BJ (cell line): Measurements from ENCODE around the gene MAN1B1. TPM values are rescaled to one million over a fixed set of nuclear protein-coding genes. Genes with fewer than 3 reads are reported as not detected.
A peak's percentile ranks its signal among the peaks of the same experiment; 100 is the strongest.

ENCODE experiments used
- CTCF ChIA-PET: fragments of 350-600 bp; formaldehyde crosslinking; extraction: SDS; loops from one replicate; lab custom pipeline; 2021; ENCODE audit warnings: antibody characterized with exemption, inconsistent platforms; lab: Yijun Ruan, JAX
- POLR2A ChIA-PET: fragments of 300-600 bp; sonication (Branson Sonifier 250); formaldehyde crosslinking; extraction: SDS; loops from one replicate; lab custom pipeline; 2021; ENCODE audit warnings: antibody characterized with exemption; lab: Charles Lee
- DNase-seq: peaks from one replicate; pipeline ENCODE4 v3.0.0-alpha.2; 2011; ENCODE audit warnings: low read depth
- H3K27me3 ChIP-seq: 2 replicates; pipeline ENCODE4 v1.6.0; 2011; ENCODE audit warnings: low read length; ENCODE audit not compliant: control insufficient read depth, insufficient read depth
- H3K36me3 ChIP-seq: 2 replicates; pipeline ENCODE4 v1.5.1; 2011; ENCODE audit warnings: low read length; ENCODE audit not compliant: control insufficient read depth, insufficient read depth
- H3K4me3 ChIP-seq: 2 replicates; pipeline ENCODE4 v1.5.1; 2011; ENCODE audit warnings: low read depth, mild to moderate bottlenecking, control low read depth, low read length
- CTCF ChIP-seq: IDR thresholded peaks from 2 replicates; pipeline ENCODE4 v1.5.1; 2011; ENCODE audit warnings: low read depth, mild to moderate bottlenecking, control low read depth, inconsistent platforms, low read length, moderate library complexity; ENCODE audit not compliant: insufficient read depth
- polyA plus RNA-seq: library from polyadenylated mRNA; depleted of rRNA; stranded (reverse); fragments of >200 nt; gene quantifications from 2 replicates; pipeline ENCODE4 v1.2.3, GENCODE V29; 2011

The MAN1B1 gene
- polyA plus RNA-seq, 1 experiment: 80.0 TPM

GRCh38 chr9:137075275-137075775, 11.5 kb upstream of the MAN1B1 start:
- TF ChIP-seq CTCF: no peak
- CTCF ChIA-PET: interaction anchor here (0.6 to 7.7 kb wide), 4 partner anchors 9 to 46 kb away, joined by 3 to 69 read pairs (median 6); no protein-coding TSS in a partner anchor
- no peak for DNase-seq
- Histone ChIP-seq H3K27me3 (no peaks in the 10 kb centered on the region), H3K4me3 (no peak overlapping the region), H3K36me3 (peaks cover 12% of the 10 kb centered on the region)
- POLR2A ChIA-PET: no interaction called here

GRCh38 chr9:137076636-137077009, 10.2 kb upstream of the MAN1B1 start:
- TF ChIP-seq CTCF: no peak
- no peak for DNase-seq
- POLR2A ChIA-PET: no interaction called here
- H3K27me3 ChIP-seq: no peaks in the 10 kb centered on the region
- peak overlapping the region; percentile 75 for H3K4me3 ChIP-seq
- H3K36me3 ChIP-seq: peaks cover 20% of the 10 kb centered on the region
- CTCF ChIA-PET: interaction anchor here (1.3 to 7.7 kb wide), 3 partner anchors 11 to 47 kb away, joined by 3 to 69 read pairs (median 10); no protein-coding TSS in a partner anchor

- CTCF ChIA-PET: interaction anchor here (0.6 to 7.7 kb wide), 4 partner anchors 11 to 324 kb away, joined by 3 to 69 read pairs (median 6); no protein-coding TSS in a partner anchor
- Histone ChIP-seq H3K4me3 (peak within 1 kb of the TSS; percentile 75), H3K36me3 (peaks cover 23% of the 10 kb centered on the region), H3K27me3 (no peaks in the 10 kb centered on the region)
- TF ChIP-seq CTCF: no peak
- POLR2A ChIA-PET: interaction anchor here (0.7 kb wide), 1 partner anchor 10 kb away, joined by 4 read pairs; the partner anchor contains the start of gene MAN1B1
- no peak for DNase-seq
Measured at GRCh38 chr9:137077010-137077747, 9.6 kb upstream of the MAN1B1 start, which contains the start of gene UAP1L1. UAP1L1 (plus strand) TSS chr9:137077517; CDS start chr9:137077533, 16 bp downstream.

- CTCF ChIA-PET: interaction anchor here (0.6 to 7.7 kb wide), 2 partner anchors 12 to 325 kb away, joined by 3 to 69 read pairs; no protein-coding TSS in a partner anchor
- POLR2A ChIA-PET: interaction anchor here (0.7 kb wide), 1 partner anchor 9 kb away, joined by 4 read pairs; the partner anchor contains the start of gene MAN1B1
Measured at GRCh38 chr9:137077758-137078693, 8.8 kb upstream of the MAN1B1 start.

More at GRCh38 chr9:137077758-137078693, 8.8 kb upstream of the MAN1B1 start:
- no peak for DNase-seq
- TF ChIP-seq CTCF: no peak
- Histone ChIP-seq H3K27me3 (no peaks in the 10 kb centered on the region), H3K4me3 (peak overlapping the region; percentile 75), H3K36me3 (peaks cover 29% of the 10 kb centered on the region)
